ENCODE measurements around the gene TMEM89.

DNA sequence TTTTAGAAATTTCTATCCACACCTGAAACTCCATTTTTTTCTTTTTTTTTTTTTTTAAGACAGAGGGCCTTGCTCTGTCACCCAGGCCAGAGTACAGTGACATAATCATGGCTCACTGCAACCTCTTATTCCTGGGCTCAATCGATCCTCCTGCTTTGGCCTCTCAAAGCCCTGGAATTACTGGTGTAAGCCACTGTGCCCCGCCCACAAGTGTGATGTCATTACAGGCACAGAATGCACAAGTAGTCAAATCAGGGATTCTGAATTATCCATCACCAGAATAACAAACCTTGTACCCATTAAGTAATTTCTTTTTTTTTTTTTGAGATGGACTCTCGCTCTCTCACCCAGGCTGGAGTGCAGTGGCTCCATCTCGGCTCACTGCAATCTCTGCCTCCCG is 14.1 kb downstream of the TMEM89 start:
- TF ChIP-seq, protein P1, sequence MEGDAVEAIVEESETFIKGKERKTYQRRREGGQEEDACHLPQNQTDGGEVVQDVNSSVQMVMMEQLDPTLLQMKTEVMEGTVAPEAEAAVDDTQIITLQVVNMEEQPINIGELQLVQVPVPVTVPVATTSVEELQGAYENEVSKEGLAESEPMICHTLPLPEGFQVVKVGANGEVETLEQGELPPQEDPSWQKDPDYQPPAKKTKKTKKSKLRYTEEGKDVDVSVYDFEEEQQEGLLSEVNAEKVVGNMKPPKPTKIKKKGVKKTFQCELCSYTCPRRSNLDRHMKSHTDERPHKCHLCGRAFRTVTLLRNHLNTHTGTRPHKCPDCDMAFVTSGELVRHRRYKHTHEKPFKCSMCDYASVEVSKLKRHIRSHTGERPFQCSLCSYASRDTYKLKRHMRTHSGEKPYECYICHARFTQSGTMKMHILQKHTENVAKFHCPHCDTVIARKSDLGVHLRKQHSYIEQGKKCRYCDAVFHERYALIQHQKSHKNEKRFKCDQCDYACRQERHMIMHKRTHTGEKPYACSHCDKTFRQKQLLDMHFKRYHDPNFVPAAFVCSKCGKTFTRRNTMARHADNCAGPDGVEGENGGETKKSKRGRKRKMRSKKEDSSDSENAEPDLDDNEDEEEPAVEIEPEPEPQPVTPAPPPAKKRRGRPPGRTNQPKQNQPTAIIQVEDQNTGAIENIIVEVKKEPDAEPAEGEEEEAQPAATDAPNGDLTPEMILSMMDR (CRISPR knock-in tag; IDR thresholded peaks at IDR 0.05), result no peak
- TF ChIP-seq FOXA1 (IDR thresholded peaks at IDR 0.05) (no peak), FOXA1 (CRISPR knock-in tag; IDR thresholded peaks at IDR 0.05) (no peak), POLR2A (IDR thresholded peaks at IDR 0.05; ENCODE audit: insufficient read depth in 1 of 2, low read depth in 2 of 2, low read length in 2 of 2) (no peak), SRSF1 (optimal IDR thresholded peaks at IDR 0.05; ENCODE audit: low read depth, low read length) (no peak), ZNF12 (CRISPR knock-in tag; IDR thresholded peaks at IDR 0.05) (no peak), PTBP1 (IDR thresholded peaks at IDR 0.05; ENCODE audit: low read depth, low read length, poor library complexity, severe bottlenecking) (no peak), SMARCE1 (IDR thresholded peaks at IDR 0.05; ENCODE audit: borderline replicate concordance) (no peak), KLF11 (CRISPR knock-in tag; IDR thresholded peaks at IDR 0.05) (no peak), ADNP (CRISPR knock-in tag; IDR thresholded peaks at IDR 0.05) (no peak), ZNF891 (CRISPR knock-in tag; IDR thresholded peaks at IDR 0.05) (no peak), NR1H2 (CRISPR knock-in tag; IDR thresholded peaks at IDR 0.05; ENCODE audit: borderline replicate concordance, low read depth) (no peak)
